Central memory CD8-positive, alpha-beta T cell (primary cell): ENCODE measurements around the gene FAM53A.
"Not testable (repeated sequence)": the region's sequence is repeated elsewhere in the genome, so short reads cannot be mapped to it uniquely, and the experiment has no call there.

Experiments used
- ATAC-seq: fragments of 150-1000 bp; cut with Tn5 transposase; replicated peaks from 2 replicates; pipeline ENCODE4 v1.10.0; 2022; ENCODE audit warnings: mild to moderate bottlenecking, moderate FRiP score, moderate number of reproducible peaks; ENCODE audit not compliant: poor library complexity, severe bottlenecking; ENCODE audit errors: extremely low read depth
- DNase-seq, 2 donors: peaks; one replicate each; pipeline ENCODE4 v3.0.0; 2021; ENCODE audit warnings: low spot score in 2 of 2
- H3K27ac Mint-ChIP-seq: one replicate; pipeline ENCODE4 v1.8.0; 2022; ENCODE audit warnings: low read depth, mild to moderate bottlenecking, moderate library complexity, mixed read lengths
- H3K27me3 Mint-ChIP-seq: one replicate; pipeline ENCODE4 v1.8.0; 2022; ENCODE audit warnings: mixed read lengths
- H3K36me3 Mint-ChIP-seq: one replicate; pipeline ENCODE4 v1.8.0; 2022; ENCODE audit warnings: mild to moderate bottlenecking, moderate library complexity, mixed read lengths; ENCODE audit not compliant: insufficient read depth
- H3K4me1 Mint-ChIP-seq: one replicate; pipeline ENCODE4 v1.8.0; 2022; ENCODE audit warnings: mixed read lengths
- H3K4me3 Mint-ChIP-seq: one replicate; pipeline ENCODE4 v1.8.0; 2022; ENCODE audit warnings: mild to moderate bottlenecking, moderate library complexity, mixed read lengths
- H3K9me3 Mint-ChIP-seq: one replicate; pipeline ENCODE4 v1.8.0; 2022; ENCODE audit warnings: mixed read lengths

FAM53A gene

DNA sequence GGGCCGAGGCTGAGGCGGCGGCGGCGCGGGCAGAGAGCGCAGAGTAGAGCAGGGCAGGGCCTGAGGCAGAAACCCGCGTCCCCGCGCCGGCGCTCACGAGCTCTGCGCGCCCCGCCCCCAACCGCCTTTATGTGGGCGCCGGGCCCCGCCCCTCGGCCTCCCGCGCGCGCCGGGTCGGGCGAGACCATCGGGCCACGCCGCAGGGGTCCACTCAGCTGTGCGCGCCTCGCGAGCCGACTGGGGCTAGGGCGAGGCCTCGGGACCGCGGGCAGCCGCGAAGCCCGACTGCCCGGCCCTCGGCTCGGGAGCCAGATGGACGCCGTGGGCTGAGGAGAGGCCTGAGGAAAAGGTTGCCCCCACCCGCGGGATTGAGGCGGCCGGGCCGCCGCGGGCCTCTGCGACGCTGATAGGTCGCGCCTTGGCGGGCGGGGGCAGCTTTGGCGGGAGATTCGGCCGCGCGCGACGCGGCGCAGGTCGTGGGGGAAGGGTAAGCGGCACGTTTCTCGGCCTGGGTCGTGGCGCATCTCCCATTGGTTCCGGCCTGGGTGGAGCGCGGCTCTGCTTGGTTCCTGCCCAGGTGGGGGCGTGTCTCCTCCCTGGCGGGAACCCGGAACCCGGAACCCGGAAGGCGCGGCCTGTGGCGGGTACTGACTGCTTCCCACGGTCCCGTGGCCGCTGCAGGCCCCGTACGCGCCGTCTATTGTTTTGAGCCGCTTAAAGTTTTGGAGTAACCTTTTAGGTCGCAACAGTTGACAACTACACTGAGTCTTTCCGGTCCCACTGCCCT lies 28.3 kb upstream of the FAM53A start, which contains the start of gene SLBP:
SLBP (minus strand) TSS at position 104 of the 787 bp plus-strand sequence. CDS start 131 bp downstream, outside the sequence.
- no peaks in the 10 kb centered on the region for H3K27me3 Mint-ChIP-seq
- H3K4me3 Mint-ChIP-seq, result peak within 1 kb of the TSS; percentile 90
- peak within 1 kb of the TSS; percentile 91 for H3K27ac Mint-ChIP-seq
- peaks cover 25% of the 10 kb centered on the region for H3K36me3 Mint-ChIP-seq
- no peaks in the 10 kb centered on the region for H3K9me3 Mint-ChIP-seq
- DNase-seq (peak; percentile 94 to 97), ATAC-seq (peak; percentile 89)
- H3K4me1 Mint-ChIP-seq, result peaks cover 59% of the 10 kb centered on the region

DNA sequence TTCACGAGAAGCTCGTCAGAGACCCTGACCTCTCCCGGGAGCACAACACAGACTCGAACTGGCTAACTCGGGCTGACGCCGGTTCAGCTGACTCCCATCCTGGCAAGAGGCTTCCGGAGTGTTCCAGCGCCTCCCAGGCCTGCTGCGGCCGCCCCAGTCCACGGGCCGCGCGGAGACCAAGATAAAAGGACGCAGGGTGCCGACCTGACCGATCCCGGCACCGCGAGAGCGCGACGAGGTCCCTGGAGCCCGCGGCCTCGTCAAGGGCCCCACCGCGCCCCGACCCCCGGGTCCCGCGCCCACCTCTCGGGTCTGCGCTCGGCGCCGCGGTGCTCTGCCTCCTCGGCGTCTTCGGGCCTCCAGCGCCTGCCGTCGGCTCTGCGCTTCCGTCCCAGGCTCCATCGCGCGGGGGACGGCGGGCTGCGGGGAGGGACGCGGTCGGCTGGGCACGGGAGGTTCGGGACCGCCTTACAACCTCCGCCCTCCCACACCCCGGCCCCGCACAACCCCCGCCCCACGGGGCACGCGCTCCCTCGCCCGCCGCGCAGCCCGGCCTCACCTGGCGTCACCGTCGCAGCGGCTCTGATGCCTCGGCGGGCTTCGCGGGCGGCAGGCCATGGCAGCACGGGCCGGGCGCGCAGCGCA lies 27.6 kb upstream of the FAM53A start:
- Mint-ChIP-seq H3K4me1 (peaks cover 59% of the 10 kb centered on the region), H3K9me3 (no peaks in the 10 kb centered on the region), H3K27me3 (no peaks in the 10 kb centered on the region), H3K27ac (peak overlapping the region; percentile 84), H3K36me3 (peaks cover 26% of the 10 kb centered on the region), H3K4me3 (peak overlapping the region; percentile 90)
- ATAC-seq, result peak; percentile 19
- no peak for DNase-seq

- Mint-ChIP-seq H3K36me3 (peaks cover 29% of the 10 kb centered on the region), H3K27ac (peak overlapping the region; percentile 84), H3K4me1 (peaks cover 59% of the 10 kb centered on the region), H3K4me3 (peak overlapping the region; percentile 90), H3K9me3 (no peaks in the 10 kb centered on the region), H3K27me3 (no peaks in the 10 kb centered on the region)
- DNase-seq (no peak), ATAC-seq (no peak)
Measured at GRCh38 chr4:1711055-1711570, 27.0 kb upstream of the FAM53A start.

GRCh38 chr4:1708581-1708980 lies 24.5 kb upstream of the FAM53A start:
- H3K4me3 Mint-ChIP-seq, result no peak overlapping the region
- DNase-seq, result no peak
- H3K36me3 Mint-ChIP-seq, result peaks cover 43% of the 10 kb centered on the region
- H3K4me1 Mint-ChIP-seq, result peaks cover 47% of the 10 kb centered on the region
- H3K27ac Mint-ChIP-seq, result no peak overlapping the region
- H3K27me3 Mint-ChIP-seq, result no peaks in the 10 kb centered on the region
- ATAC-seq, result no peak
- no peaks in the 10 kb centered on the region for H3K9me3 Mint-ChIP-seq

DNA sequence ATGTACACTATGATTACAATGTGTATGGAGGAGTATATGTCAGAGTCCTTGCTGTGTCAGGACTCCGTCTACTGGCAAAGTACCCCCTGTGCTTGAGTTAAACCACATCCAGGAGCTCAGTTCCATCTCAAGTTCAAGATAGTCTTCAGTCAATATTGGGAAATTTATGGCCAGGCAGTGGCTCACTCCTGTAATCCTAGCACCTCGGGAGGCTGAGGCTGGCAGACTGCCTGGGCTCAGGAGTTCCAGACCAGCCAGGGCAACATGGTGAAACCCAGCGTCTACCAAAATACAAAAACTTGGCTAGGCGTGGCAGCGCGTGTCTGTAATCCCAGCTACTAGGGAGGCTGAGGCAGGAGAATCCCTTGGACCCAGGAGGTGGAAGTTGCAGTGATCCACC lies 22.2 kb upstream of the FAM53A start:
- H3K4me3 Mint-ChIP-seq, result no peak overlapping the region
- H3K36me3 Mint-ChIP-seq, result peaks cover 52% of the 10 kb centered on the region
- no peak overlapping the region for H3K27ac Mint-ChIP-seq
- H3K4me1 Mint-ChIP-seq, result peaks cover 48% of the 10 kb centered on the region
- no peaks in the 10 kb centered on the region for H3K9me3 Mint-ChIP-seq
- DNase-seq, result no peak
- no peak for ATAC-seq
- H3K27me3 Mint-ChIP-seq, result no peaks in the 10 kb centered on the region

GRCh38 chr4:1705732-1706131 lies 21.6 kb upstream of the FAM53A start:
- no peaks in the 10 kb centered on the region for H3K27me3 Mint-ChIP-seq
- H3K27ac Mint-ChIP-seq, result no peak overlapping the region
- H3K9me3 Mint-ChIP-seq, result no peaks in the 10 kb centered on the region
- DNase-seq, result no peak
- H3K4me3 Mint-ChIP-seq, result no peak overlapping the region
- no peak for ATAC-seq
- peaks cover 42% of the 10 kb centered on the region for H3K4me1 Mint-ChIP-seq
- peaks cover 51% of the 10 kb centered on the region for H3K36me3 Mint-ChIP-seq

DNA sequence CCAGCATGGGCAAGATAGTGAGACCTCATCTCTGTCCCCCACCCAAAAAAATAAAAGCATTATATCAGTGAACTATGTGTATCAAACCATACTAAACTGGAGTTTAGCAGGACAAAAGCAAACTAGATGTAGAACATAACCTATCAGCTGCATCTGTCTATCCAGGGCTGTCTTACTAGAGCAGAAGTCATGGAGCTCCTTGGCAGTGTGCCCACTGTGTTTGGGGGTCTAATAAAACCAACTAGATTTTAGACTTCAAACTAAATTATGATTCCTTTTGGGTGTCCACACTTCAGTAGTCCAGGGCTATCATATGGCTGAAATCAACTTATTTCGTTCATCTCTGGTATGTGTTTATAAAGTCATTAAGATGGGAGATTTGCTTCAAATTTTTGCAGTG lies 19.8 kb upstream of the FAM53A start:
- ATAC-seq (no peak), DNase-seq (no peak)
- no peaks in the 10 kb centered on the region for H3K9me3 Mint-ChIP-seq
- H3K27me3 Mint-ChIP-seq, result no peaks in the 10 kb centered on the region
- peaks cover 59% of the 10 kb centered on the region for H3K36me3 Mint-ChIP-seq
- H3K4me3 Mint-ChIP-seq, result no peak overlapping the region
- no peak overlapping the region for H3K27ac Mint-ChIP-seq
- peaks cover 23% of the 10 kb centered on the region for H3K4me1 Mint-ChIP-seq

GRCh38 chr4:1701671-1702070 lies 17.6 kb upstream of the FAM53A start:
- H3K9me3 Mint-ChIP-seq, H3K4me3 Mint-ChIP-seq, ATAC-seq, H3K27ac Mint-ChIP-seq, DNase-seq, H3K27me3 Mint-ChIP-seq: not testable (repeated sequence)
- Mint-ChIP-seq H3K4me1 (peaks cover 18% of the 10 kb centered on the region), H3K36me3 (peaks cover 71% of the 10 kb centered on the region)

GRCh38 chr4:1695913-1696312 lies 11.8 kb upstream of the FAM53A start:
- Mint-ChIP-seq H3K4me1 (peaks cover 4% of the 10 kb centered on the region), H3K27ac (no peak overlapping the region), H3K36me3 (peaks cover 67% of the 10 kb centered on the region), H3K4me3 (no peak overlapping the region), H3K27me3 (no peaks in the 10 kb centered on the region), H3K9me3 (no peaks in the 10 kb centered on the region)
- DNase-seq, result no peak
- ATAC-seq, result no peak

GRCh38 chr4:1693131-1693896 lies 9.2 kb upstream of the FAM53A start:
- H3K27ac Mint-ChIP-seq, result no peak overlapping the region
- DNase-seq (peak; percentile 66 to 68), ATAC-seq (peak; percentile 91)
- peaks cover 4% of the 10 kb centered on the region for H3K4me1 Mint-ChIP-seq
- no peaks in the 10 kb centered on the region for H3K9me3 Mint-ChIP-seq
- no peaks in the 10 kb centered on the region for H3K27me3 Mint-ChIP-seq
- peaks cover 50% of the 10 kb centered on the region for H3K36me3 Mint-ChIP-seq
- no peak overlapping the region for H3K4me3 Mint-ChIP-seq

DNA sequence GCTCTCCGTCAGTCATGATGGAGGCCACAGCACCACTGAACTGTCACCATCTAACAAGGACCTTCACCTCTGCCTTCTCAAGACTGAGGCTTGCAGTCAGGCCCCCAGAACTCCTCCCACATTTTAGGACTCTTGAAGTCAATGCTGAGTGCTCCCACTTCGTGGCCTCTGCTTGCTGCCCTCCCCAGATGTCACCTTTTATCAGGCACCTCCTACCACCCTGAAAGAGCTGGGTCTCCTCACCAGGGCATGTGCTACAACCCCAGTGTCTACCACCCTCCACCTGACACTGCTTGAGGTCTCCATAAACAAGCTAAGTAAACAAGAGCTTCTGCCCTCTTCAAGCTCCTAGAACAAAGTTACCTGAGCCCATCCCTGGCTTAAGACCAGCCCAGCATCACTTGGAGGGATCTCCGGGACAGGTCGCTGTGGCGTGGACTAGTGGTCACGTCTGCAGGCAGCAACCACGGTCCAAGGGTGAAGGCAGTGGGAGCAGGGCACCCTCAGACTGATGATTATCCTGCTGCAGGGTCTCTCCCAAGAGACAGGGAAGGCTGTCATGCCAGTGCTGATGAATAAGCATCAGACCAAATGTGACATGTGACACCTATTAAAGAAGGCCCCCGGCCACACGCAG lies 7.7 kb upstream of the FAM53A start:
- Mint-ChIP-seq H3K9me3 (no peaks in the 10 kb centered on the region), H3K36me3 (peaks cover 40% of the 10 kb centered on the region), H3K4me3 (no peak overlapping the region), H3K4me1 (peaks cover 4% of the 10 kb centered on the region), H3K27me3 (no peaks in the 10 kb centered on the region), H3K27ac (no peak overlapping the region)
- ATAC-seq (no peak), DNase-seq (no peak)

DNA sequence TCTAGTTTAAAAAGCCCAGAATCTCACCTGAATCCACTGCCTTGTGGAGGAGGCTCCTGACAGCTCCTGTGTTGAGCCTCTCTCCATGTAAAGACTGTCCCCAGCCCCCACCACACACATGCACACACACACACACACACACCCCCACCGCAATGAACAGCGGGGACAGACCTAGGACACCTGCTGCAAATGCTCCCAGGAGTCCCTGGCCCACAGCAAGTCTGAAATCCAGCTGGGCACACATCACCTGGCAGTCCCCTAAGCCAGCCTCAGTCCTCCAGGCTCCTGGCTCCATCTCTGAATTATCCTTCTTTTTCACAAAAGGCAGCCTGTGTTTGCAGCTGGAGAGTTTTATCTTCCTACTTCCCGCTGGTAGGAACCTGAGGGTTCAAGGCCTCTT lies 6.6 kb upstream of the FAM53A start:
- Mint-ChIP-seq H3K4me1 (peaks cover 4% of the 10 kb centered on the region), H3K27ac (no peak overlapping the region), H3K4me3 (no peak overlapping the region), H3K27me3 (no peaks in the 10 kb centered on the region), H3K36me3 (peaks cover 32% of the 10 kb centered on the region), H3K9me3 (no peaks in the 10 kb centered on the region)
- DNase-seq (no peak), ATAC-seq (no peak)
